Endothelial cell of umbilical vein (primary cell): Measurements from ENCODE around the gene EFCAB8.

Experiments used
- EZH2 ChIP-seq: IDR thresholded peaks from 2 replicates; pipeline ENCODE4 v1.6.1; 2012; ENCODE audit warnings: borderline replicate concordance, low read depth, mild to moderate bottlenecking, moderate library complexity, low read length, inconsistent platforms; ENCODE audit not compliant: severe bottlenecking
- JUN ChIP-seq: IDR thresholded peaks from 2 replicates; pipeline ENCODE4 v1.6.1; 2011; ENCODE audit warnings: borderline replicate concordance, low read depth; ENCODE audit not compliant: insufficient read length, insufficient read depth
- MYC ChIP-seq: IDR thresholded peaks from one replicate; pipeline ENCODE4 v1.6.1; 2011; ENCODE audit warnings: mild to moderate bottlenecking, low read depth, low read length
- POLR2A ChIP-seq: IDR thresholded peaks from 2 replicates; pipeline ENCODE4 v1.6.1; 2012; ENCODE audit warnings: low read depth, mild to moderate bottlenecking, control low read depth, low read length
- POLR2AphosphoS5 ChIP-seq: IDR thresholded peaks from 2 replicates; pipeline ENCODE4 v1.6.1; 2012; ENCODE audit warnings: low read depth, mild to moderate bottlenecking, control low read depth, low read length, moderate library complexity; ENCODE audit not compliant: insufficient read depth
- TF ChIP-seq, protein P1 (sequence below), 2 donors: IDR thresholded peaks; 1 replicate in 1 of 2; 2 replicates in 1 of 2; pipeline ENCODE4 v1.5.1; 2011; ENCODE audit warnings: low read length in 2 of 2, mild to moderate bottlenecking in 2 of 2, moderate library complexity in 2 of 2, control low read depth in 1 of 2, inconsistent platforms in 1 of 2, low read depth in 1 of 2; ENCODE audit not compliant: insufficient read depth in 1 of 2; ENCODE audit errors: extremely low read depth in 1 of 2
- TF ChIP-seq, protein P2 (sequence below): IDR thresholded peaks from 2 replicates; pipeline ENCODE4 v1.6.1; 2011; ENCODE audit not compliant: insufficient read depth, insufficient read length

DNA sequence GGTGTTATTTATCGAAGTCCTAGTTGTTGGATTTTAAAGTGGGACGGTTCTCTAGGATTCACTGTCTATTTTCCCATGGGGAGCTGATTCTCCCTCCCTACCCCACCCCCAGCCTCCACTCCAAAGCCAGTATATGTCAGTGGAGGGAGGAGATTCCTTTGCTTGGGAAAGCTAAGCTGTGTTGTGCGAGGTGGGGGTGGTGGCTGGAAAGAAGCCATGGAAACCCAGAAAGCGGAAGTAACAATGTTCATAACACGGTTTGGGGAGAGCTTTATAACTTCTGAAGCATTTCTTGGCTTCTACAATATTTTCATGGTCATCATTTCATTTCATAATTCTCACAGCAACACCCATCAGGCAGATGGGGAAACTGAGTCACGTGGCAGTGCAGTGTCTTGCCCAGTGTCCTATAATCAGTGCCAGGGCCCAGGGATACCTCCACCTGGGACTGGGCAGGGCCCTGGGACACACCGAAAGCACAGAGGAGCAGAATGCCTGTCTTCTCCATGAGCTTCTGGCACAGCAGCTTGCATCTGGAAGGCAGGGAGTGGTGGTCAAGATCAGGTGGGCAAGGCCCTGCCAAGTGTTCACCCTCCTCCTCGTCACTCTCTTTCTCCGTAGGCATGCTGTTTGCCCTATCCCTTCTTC lies 141.0 kb downstream of the EFCAB8 start:
- no peak for TF ChIP-seq POLR2A
- TF ChIP-seq, protein P1, sequence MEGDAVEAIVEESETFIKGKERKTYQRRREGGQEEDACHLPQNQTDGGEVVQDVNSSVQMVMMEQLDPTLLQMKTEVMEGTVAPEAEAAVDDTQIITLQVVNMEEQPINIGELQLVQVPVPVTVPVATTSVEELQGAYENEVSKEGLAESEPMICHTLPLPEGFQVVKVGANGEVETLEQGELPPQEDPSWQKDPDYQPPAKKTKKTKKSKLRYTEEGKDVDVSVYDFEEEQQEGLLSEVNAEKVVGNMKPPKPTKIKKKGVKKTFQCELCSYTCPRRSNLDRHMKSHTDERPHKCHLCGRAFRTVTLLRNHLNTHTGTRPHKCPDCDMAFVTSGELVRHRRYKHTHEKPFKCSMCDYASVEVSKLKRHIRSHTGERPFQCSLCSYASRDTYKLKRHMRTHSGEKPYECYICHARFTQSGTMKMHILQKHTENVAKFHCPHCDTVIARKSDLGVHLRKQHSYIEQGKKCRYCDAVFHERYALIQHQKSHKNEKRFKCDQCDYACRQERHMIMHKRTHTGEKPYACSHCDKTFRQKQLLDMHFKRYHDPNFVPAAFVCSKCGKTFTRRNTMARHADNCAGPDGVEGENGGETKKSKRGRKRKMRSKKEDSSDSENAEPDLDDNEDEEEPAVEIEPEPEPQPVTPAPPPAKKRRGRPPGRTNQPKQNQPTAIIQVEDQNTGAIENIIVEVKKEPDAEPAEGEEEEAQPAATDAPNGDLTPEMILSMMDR (IDR thresholded peaks at IDR 0.05; ENCODE audit: extremely low read depth in 1 of 2, insufficient read depth in 1 of 2, low read depth in 1 of 2, low read length in 2 of 2), result no peak
- TF ChIP-seq EZH2, result no peak
- no peak for TF ChIP-seq MYC
- no peak for TF ChIP-seq POLR2AphosphoS5
- TF ChIP-seq, protein P2, sequence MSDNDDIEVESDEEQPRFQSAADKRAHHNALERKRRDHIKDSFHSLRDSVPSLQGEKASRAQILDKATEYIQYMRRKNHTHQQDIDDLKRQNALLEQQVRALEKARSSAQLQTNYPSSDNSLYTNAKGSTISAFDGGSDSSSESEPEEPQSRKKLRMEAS, result no peak
- no peak for TF ChIP-seq JUN
